ENCODE measurements around the gene PPP2R3C.
"Not testable (repeated sequence)": the region's sequence is repeated elsewhere in the genome, so short reads cannot be mapped to it uniquely, and the experiment has no call there.

PPP2R3C gene

DNA sequence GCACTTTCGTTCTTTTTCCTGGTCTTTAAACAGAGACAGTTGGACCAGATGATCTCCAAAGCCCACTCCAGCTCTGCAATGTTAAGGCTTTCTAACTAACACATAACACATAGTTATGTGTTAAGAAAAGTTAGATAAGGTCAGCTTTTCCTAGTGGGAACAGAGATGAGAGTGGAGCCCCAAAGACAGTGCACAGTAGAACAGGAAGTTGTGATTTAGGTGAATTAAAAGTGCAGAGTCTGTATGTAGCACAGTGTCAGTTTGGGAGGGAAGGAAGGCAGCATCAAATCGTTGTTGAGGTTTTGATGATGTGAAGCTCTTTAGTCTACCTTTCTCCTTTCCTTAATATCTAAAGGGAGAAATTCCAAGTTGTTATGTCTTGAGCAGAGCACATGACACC, 32.2 kb upstream of the PPP2R3C start:
- Histone ChIP-seq H3K27me3 (ENCODE audit: control insufficient read depth in 5 of 5, insufficient read depth in 4 of 5, low read length in 5 of 5) (no peaks in the 10 kb centered on the region), H3K27ac (ENCODE audit: low read depth, low read length) (no peak overlapping the region), H3K4me3 (ENCODE audit: low read depth in 1 of 5, low read length in 5 of 5) (no peak overlapping the region), H3K9me3 (ENCODE audit: control insufficient read depth in 5 of 5, low read length in 5 of 5) (no peaks in the 10 kb centered on the region), H3K36me3 (ENCODE audit: control insufficient read depth in 5 of 5, insufficient read depth in 5 of 5, low read length in 5 of 5) (peaks cover 2 to 17% (median 3%) of the 10 kb centered on the region in 5 donors), H3K9ac (ENCODE audit: low read length in 5 of 5) (no peak overlapping the region), H3K4me1 (ENCODE audit: control insufficient read depth in 5 of 5, insufficient read depth in 5 of 5, low read length in 5 of 5) (peaks cover 0 to 9% (median 9%) of the 10 kb centered on the region in 5 donors)

DNA sequence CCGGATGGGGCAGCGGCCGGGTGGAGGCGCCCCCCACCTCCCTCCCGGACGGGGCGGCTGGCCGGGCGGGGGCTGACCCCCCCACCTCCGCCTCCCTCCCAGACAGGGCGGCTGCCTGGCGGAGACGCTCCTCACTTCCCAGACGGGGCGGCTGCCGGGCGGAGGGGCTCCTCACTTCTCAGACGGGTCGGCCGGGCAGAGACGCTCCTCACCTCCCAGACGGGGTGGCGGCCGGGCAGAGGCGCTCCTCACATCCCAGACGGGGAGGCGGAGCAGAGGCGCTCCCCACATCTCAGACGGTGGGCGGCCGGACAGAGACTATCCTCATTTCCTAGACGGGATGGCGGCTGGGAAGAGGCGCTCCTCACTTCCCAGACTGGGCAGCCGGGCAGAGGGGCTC, 30.7 kb upstream of the PPP2R3C start:
- H3K4me1 ChIP-seq (ENCODE audit: control insufficient read depth in 5 of 5, insufficient read depth in 5 of 5, low read length in 5 of 5); H3K27me3 ChIP-seq (ENCODE audit: control insufficient read depth in 5 of 5, insufficient read depth in 4 of 5, low read length in 5 of 5); H3K4me3 ChIP-seq (ENCODE audit: low read depth in 1 of 5, low read length in 5 of 5); H3K9ac ChIP-seq (ENCODE audit: low read length in 5 of 5); H3K9me3 ChIP-seq (ENCODE audit: control insufficient read depth in 5 of 5, low read length in 5 of 5); H3K27ac ChIP-seq (ENCODE audit: low read depth, low read length): not testable (repeated sequence)
- H3K36me3 ChIP-seq (ENCODE audit: control insufficient read depth in 5 of 5, insufficient read depth in 5 of 5, low read length in 5 of 5), result peaks cover 0 to 11% (median 3%) of the 10 kb centered on the region in 5 donors

DNA sequence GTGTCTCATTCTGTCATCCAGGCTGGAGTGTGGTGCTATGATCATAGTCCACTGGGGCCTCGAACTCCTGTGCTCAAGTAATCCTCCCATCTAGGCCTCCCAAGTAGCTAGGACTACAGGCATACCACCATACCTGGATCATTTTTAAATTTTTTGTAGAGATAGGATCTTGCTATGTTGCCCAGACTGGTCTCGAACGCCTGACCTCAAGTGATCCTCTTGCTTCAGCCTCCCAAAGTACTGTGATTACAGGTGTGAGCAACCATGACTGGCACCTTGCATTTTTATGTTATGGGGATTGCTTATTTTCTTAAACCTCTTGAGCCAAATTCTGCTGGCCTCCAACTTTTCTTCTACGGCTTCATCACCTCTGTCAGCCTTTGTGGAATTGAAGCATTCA, 27.4 kb upstream of the PPP2R3C start:
- Histone ChIP-seq H3K36me3 (ENCODE audit: control insufficient read depth in 5 of 5, insufficient read depth in 5 of 5, low read length in 5 of 5) (peaks cover 0 to 11% (median 3%) of the 10 kb centered on the region in 5 donors), H3K27me3 (ENCODE audit: control insufficient read depth in 5 of 5, insufficient read depth in 4 of 5, low read length in 5 of 5) (no peaks in the 10 kb centered on the region)

DNA sequence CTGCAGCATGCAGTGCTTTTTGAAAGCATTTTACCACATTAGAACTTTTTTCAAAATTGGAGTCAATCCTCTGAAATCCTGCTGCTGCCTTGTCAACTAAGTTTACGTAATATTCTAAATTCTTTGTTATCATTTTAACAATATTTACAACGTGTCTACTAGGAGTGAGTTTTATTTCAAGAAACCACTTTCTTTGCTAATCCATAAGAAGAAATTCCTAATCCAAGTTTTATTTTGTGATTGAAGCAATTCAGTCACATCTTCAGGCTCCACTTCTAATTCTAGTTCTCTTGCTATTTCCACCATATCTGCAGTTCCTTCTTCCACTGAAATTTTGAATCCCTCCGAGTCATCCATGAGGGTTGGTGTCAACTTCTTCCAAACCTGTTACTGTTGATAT, 25.9 kb upstream of the PPP2R3C start:
- Histone ChIP-seq H3K4me3 (ENCODE audit: low read depth in 1 of 5, low read length in 5 of 5) (no peak overlapping the region), H3K9me3 (ENCODE audit: control insufficient read depth in 5 of 5, low read length in 5 of 5) (no peaks in the 10 kb centered on the region), H3K27ac (ENCODE audit: low read depth, low read length) (no peak overlapping the region), H3K9ac (ENCODE audit: low read length in 5 of 5) (no peak overlapping the region), H3K27me3 (ENCODE audit: control insufficient read depth in 5 of 5, insufficient read depth in 4 of 5, low read length in 5 of 5) (no peaks in the 10 kb centered on the region), H3K36me3 (ENCODE audit: control insufficient read depth in 5 of 5, insufficient read depth in 5 of 5, low read length in 5 of 5) (peaks cover 0 to 6% (median 3%) of the 10 kb centered on the region in 5 donors), H3K4me1 (ENCODE audit: control insufficient read depth in 5 of 5, insufficient read depth in 5 of 5, low read length in 5 of 5) (no peaks in the 10 kb centered on the region)

More for the DNA sequence above, 27.4 kb upstream of the PPP2R3C start:
- no peak overlapping the region for H3K9ac ChIP-seq (ENCODE audit: low read length in 5 of 5)
- H3K4me1 ChIP-seq (ENCODE audit: control insufficient read depth in 5 of 5, insufficient read depth in 5 of 5, low read length in 5 of 5), result no peaks in the 10 kb centered on the region
- no peaks in the 10 kb centered on the region for H3K9me3 ChIP-seq (ENCODE audit: control insufficient read depth in 5 of 5, low read length in 5 of 5)
- no peak overlapping the region for H3K4me3 ChIP-seq (ENCODE audit: low read depth in 1 of 5, low read length in 5 of 5)
- no peak overlapping the region for H3K27ac ChIP-seq (ENCODE audit: low read depth, low read length)

DNA sequence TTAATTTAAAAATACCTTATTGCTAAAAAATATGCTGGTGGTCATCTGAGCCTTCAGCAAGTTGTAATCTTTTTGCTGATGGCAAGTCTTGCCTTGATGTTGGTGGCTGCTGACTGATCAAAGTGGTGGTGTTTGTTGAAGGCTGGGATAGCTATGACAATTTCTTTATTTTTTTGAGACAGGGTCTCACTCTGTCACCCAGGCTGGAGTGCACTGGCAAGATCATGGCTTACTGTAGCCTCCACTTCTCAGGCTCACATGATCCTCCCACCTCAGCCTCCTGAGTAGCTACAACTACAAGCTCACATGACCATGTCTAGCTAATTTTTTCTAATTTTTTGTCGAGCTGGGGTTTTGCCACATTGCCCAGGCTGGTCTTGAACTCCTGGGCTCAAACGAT, 25.4 kb upstream of the PPP2R3C start:
- Histone ChIP-seq H3K9ac (ENCODE audit: low read length in 5 of 5) (no peak overlapping the region), H3K4me3 (ENCODE audit: low read depth in 1 of 5, low read length in 5 of 5) (no peak overlapping the region), H3K36me3 (ENCODE audit: control insufficient read depth in 5 of 5, insufficient read depth in 5 of 5, low read length in 5 of 5) (peaks cover 0 to 6% (median 3%) of the 10 kb centered on the region in 5 donors), H3K27me3 (ENCODE audit: control insufficient read depth in 5 of 5, insufficient read depth in 4 of 5, low read length in 5 of 5) (no peaks in the 10 kb centered on the region), H3K9me3 (ENCODE audit: control insufficient read depth in 5 of 5, low read length in 5 of 5) (no peaks in the 10 kb centered on the region), H3K4me1 (ENCODE audit: control insufficient read depth in 5 of 5, insufficient read depth in 5 of 5, low read length in 5 of 5) (no peaks in the 10 kb centered on the region), H3K27ac (ENCODE audit: low read depth, low read length) (no peak overlapping the region)

DNA sequence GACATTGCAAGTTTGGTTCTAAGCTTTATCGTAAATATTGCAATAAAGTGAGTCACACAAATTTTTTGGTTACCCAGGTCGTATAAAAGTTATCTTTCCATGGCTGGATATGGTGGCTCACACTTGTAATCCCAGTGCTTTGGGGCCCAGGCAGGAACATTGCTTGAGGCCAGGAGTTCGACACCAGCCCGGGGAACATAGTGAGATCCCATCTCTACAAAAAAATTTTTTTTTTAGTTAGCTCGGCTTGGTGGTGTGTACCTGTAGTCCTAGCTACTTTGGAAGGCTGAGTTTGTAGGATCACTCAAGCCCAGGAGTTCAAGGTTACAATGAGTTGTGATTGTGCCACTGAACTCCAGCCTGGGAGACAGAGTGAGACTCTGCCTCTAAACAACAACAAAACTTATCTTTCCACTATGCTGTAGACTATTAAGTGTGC, 24.9 kb upstream of the PPP2R3C start:
- H3K9me3 ChIP-seq (ENCODE audit: control insufficient read depth in 5 of 5, low read length in 5 of 5), result no peaks in the 10 kb centered on the region
- no peaks in the 10 kb centered on the region for H3K4me1 ChIP-seq (ENCODE audit: control insufficient read depth in 5 of 5, insufficient read depth in 5 of 5, low read length in 5 of 5)
- peaks cover 0 to 6% (median 3%) of the 10 kb centered on the region in 5 donors for H3K36me3 ChIP-seq (ENCODE audit: control insufficient read depth in 5 of 5, insufficient read depth in 5 of 5, low read length in 5 of 5)
- no peak overlapping the region for H3K4me3 ChIP-seq (ENCODE audit: low read depth in 1 of 5, low read length in 5 of 5)
- no peak overlapping the region for H3K9ac ChIP-seq (ENCODE audit: low read length in 5 of 5)
- H3K27ac ChIP-seq (ENCODE audit: low read depth, low read length), result no peak overlapping the region
- no peaks in the 10 kb centered on the region for H3K27me3 ChIP-seq (ENCODE audit: control insufficient read depth in 5 of 5, insufficient read depth in 4 of 5, low read length in 5 of 5)

DNA sequence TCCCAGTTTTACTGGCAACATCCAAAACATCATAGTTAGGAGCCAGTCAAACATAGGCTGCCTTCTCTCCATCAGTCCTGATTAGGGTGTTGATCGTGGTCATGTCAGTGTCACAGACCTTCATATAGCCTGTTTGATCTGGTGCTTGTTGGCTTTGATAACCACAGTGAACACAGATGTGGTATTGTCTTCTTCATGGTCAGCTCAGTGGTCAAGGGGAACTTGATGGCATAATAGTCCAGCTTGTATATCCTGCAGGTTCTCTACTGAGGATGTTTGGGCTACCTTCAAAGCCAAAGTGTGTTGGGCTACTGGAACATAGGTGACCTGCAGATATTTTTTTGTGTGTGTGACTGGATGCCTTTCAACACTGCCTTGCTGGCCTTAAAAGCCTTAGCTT, 22.2 kb upstream of the PPP2R3C start:
- no peaks in the 10 kb centered on the region for H3K9me3 ChIP-seq (ENCODE audit: control insufficient read depth in 5 of 5, low read length in 5 of 5)
- no peak overlapping the region for H3K4me3 ChIP-seq (ENCODE audit: low read depth in 1 of 5, low read length in 5 of 5)
- peaks cover 0 to 3% (median 0%) of the 10 kb centered on the region in 5 donors for H3K36me3 ChIP-seq (ENCODE audit: control insufficient read depth in 5 of 5, insufficient read depth in 5 of 5, low read length in 5 of 5)

DNA sequence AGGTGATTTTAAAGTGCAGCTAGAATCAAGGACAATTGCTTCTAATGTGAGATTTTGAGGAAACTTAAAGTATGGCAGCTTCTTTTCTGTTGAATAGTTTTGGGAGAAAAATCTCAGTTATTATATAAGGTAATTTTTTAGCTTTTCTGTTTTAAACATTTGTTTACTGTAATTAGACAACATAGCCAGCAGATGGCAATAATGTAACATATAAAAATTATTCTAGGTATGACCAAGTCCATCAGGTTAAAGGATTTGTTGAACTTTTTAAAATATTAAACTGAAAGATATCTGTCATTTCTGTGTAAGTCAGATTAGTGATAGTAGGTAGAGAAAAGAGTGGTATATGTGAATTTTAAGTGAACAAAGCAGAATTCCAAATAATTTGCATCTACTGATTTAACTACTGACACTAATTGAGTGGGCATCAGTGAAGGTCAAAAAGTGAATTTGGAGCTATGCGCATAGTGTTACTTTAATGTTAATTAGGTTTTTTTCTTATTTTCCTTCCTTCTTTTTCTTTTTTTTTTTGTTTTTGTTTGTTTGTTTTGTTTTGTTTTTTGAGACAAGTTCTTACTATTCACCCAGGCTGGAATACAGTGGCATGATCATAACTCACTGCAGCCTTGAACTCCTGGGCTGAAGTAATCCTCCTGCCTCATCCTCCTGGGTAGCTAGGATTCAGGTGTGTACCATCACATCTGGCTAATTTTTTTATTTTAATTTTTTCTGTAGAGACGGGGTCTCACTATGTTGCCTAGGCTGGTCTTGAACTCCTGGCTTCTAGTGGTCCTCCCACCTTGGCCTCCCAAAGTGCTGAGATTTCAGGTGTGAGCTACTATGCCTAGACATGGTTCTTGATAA, 19.2 kb upstream of the PPP2R3C start:
- Histone ChIP-seq H3K4me1 (ENCODE audit: control insufficient read depth in 5 of 5, insufficient read depth in 5 of 5, low read length in 5 of 5) (no peaks in the 10 kb centered on the region), H3K4me3 (ENCODE audit: low read depth in 1 of 5, low read length in 5 of 5) (no peak overlapping the region), H3K27ac (ENCODE audit: low read depth, low read length) (no peak overlapping the region), H3K9me3 (ENCODE audit: control insufficient read depth in 5 of 5, low read length in 5 of 5) (no peaks in the 10 kb centered on the region), H3K27me3 (ENCODE audit: control insufficient read depth in 5 of 5, insufficient read depth in 4 of 5, low read length in 5 of 5) (no peaks in the 10 kb centered on the region), H3K36me3 (ENCODE audit: control insufficient read depth in 5 of 5, insufficient read depth in 5 of 5, low read length in 5 of 5) (peaks cover 0 to 2% (median 0%) of the 10 kb centered on the region in 5 donors), H3K9ac (ENCODE audit: low read length in 5 of 5) (no peak overlapping the region)

More for the DNA sequence above, 22.2 kb upstream of the PPP2R3C start:
- Histone ChIP-seq H3K27me3 (ENCODE audit: control insufficient read depth in 5 of 5, insufficient read depth in 4 of 5, low read length in 5 of 5) (no peaks in the 10 kb centered on the region), H3K4me1 (ENCODE audit: control insufficient read depth in 5 of 5, insufficient read depth in 5 of 5, low read length in 5 of 5) (no peaks in the 10 kb centered on the region), H3K9ac (ENCODE audit: low read length in 5 of 5) (no peak overlapping the region), H3K27ac (ENCODE audit: low read depth, low read length) (no peak overlapping the region)

DNA sequence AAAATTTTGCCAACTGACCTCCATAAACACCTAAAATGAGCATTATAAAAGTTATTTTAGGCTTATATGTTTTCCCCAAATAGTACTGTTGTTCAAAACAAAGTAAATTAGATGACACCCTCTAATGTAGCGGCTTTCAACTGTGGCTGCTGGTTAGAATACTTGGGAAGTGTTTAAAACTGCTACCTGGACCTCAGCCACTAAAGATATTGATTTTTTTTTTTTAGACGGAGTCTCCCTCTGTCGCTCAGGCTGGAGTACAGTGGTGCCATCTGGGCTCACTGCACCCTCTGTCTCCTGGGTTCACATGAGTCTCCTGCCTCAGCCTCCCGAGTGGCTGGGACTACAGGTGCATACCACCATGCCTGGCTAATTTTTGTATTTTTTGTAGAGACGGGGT, 16.8 kb upstream of the PPP2R3C start:
- Histone ChIP-seq H3K36me3 (ENCODE audit: control insufficient read depth in 5 of 5, insufficient read depth in 5 of 5, low read length in 5 of 5) (peaks cover 3 to 17% (median 14%) of the 10 kb centered on the region in 5 donors), H3K4me1 (ENCODE audit: control insufficient read depth in 5 of 5, insufficient read depth in 5 of 5, low read length in 5 of 5) (no peaks in the 10 kb centered on the region), H3K9ac (ENCODE audit: low read length in 5 of 5) (no peak overlapping the region), H3K4me3 (ENCODE audit: low read depth in 1 of 5, low read length in 5 of 5) (no peak overlapping the region), H3K9me3 (ENCODE audit: control insufficient read depth in 5 of 5, low read length in 5 of 5) (no peaks in the 10 kb centered on the region), H3K27me3 (ENCODE audit: control insufficient read depth in 5 of 5, insufficient read depth in 4 of 5, low read length in 5 of 5) (no peaks in the 10 kb centered on the region), H3K27ac (ENCODE audit: low read depth, low read length) (no peak overlapping the region)

DNA sequence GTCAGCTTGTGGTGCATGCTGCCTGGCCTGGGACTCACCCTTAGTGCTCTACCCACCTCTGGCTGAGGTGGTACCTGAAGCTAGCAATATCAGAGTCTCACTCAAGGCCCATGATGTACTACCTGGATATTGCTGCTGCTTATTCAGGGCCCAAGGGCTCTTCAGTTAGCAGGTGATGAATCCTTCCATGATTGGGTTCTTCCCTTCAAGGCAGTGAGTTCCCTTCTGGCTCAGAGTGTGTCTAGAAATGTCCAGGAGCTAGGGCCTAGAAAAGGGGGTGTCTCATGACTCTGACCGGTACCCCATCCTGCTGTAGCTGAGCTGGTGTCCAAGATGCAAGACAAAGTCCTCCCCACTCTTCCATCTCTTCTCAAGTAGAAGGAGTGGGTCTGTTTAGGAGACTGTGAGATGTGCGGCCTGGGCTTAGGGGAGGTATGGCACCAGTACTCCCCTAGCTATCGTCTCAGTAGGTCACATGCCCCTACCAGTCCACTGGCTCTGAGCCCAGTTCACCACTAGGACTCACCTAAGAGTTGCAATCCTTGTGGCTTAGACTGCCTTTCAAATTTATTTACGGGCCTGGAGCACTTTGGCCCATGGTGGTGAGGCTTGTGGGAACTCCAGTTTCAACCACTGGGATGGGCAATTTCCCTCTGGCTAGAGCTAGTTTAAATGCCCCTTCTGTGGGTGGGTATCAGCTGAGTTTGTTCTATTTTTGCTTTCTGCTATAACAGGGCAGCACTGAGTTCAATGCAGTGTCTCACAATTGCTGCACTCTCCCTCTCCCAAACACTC, 12.7 kb upstream of the PPP2R3C start:
- H3K36me3 ChIP-seq (ENCODE audit: control insufficient read depth in 5 of 5, insufficient read depth in 5 of 5, low read length in 5 of 5), result peaks cover 9 to 17% (median 14%) of the 10 kb centered on the region in 5 donors
- peak overlapping the region in 1 of 5 donors; percentile 21 for H3K9ac ChIP-seq (ENCODE audit: low read length in 5 of 5)
- H3K9me3 ChIP-seq (ENCODE audit: control insufficient read depth in 5 of 5, low read length in 5 of 5), result no peaks in the 10 kb centered on the region
- H3K27ac ChIP-seq (ENCODE audit: low read depth, low read length), result no peak overlapping the region
- H3K27me3 ChIP-seq (ENCODE audit: control insufficient read depth in 5 of 5, insufficient read depth in 4 of 5, low read length in 5 of 5), result no peaks in the 10 kb centered on the region
- no peak overlapping the region for H3K4me3 ChIP-seq (ENCODE audit: low read depth in 1 of 5, low read length in 5 of 5)
- no peaks in the 10 kb centered on the region for H3K4me1 ChIP-seq (ENCODE audit: control insufficient read depth in 5 of 5, insufficient read depth in 5 of 5, low read length in 5 of 5)

Data from subcutaneous abdominal adipose tissue (tissue), 5 donors.